ENCODE measurements around the gene ZNF367. TPM values are rescaled to one million over a fixed set of nuclear protein-coding genes. Genes with fewer than 3 reads are reported as not detected.

ZNF367 gene
- total and polyA plus RNA-seq, 2 donors (not counting 1 experiment from before 2014, with no cell fraction given), result 1.3 to 2.2 TPM

DNA sequence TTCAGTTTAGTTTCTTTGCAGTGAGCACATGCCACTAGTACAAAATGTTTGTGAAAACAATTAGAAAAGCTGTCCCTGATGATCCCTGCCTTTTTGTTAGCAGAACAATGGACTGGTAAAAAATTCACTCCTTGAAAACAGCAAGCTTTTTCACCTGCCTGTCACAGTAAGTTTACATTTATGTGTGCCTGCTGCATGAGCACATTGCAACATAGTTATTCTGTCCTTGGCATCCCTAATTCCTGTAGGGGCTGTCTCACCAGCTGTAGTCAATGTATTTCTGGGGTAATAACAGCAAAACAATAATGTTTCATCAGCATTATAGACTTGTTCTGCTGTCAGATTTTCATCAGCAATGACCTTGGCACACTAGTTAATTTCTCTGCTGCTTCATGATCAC is 11.6 kb upstream of the ZNF367 start:
- H3K36me3 ChIP-seq (replicated peaks in 1 of 2; ENCODE audit: control extremely low read depth in 1 of 2, control insufficient read depth in 1 of 2, extremely low read depth in 1 of 2, insufficient read depth in 2 of 2, low read length in 1 of 2), result no peaks in the 10 kb centered on the region
- Mint-ChIP-seq H3K4me3 (no peak overlapping the region), H3K4me1 (no peaks in the 10 kb centered on the region), H3K27ac (no peak overlapping the region), H3K9me3 (ENCODE audit: insufficient read depth) (no peaks in the 10 kb centered on the region), H3K27me3 (peaks cover 7% of the 10 kb centered on the region)
- no peak overlapping the region for H3K27ac ChIP-seq (ENCODE audit: low read length in 2 of 2)
- DNase-seq (no peak), ATAC-seq (ENCODE audit: low read depth) (no peak)
- TF ChIP-seq, protein P1, sequence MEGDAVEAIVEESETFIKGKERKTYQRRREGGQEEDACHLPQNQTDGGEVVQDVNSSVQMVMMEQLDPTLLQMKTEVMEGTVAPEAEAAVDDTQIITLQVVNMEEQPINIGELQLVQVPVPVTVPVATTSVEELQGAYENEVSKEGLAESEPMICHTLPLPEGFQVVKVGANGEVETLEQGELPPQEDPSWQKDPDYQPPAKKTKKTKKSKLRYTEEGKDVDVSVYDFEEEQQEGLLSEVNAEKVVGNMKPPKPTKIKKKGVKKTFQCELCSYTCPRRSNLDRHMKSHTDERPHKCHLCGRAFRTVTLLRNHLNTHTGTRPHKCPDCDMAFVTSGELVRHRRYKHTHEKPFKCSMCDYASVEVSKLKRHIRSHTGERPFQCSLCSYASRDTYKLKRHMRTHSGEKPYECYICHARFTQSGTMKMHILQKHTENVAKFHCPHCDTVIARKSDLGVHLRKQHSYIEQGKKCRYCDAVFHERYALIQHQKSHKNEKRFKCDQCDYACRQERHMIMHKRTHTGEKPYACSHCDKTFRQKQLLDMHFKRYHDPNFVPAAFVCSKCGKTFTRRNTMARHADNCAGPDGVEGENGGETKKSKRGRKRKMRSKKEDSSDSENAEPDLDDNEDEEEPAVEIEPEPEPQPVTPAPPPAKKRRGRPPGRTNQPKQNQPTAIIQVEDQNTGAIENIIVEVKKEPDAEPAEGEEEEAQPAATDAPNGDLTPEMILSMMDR (IDR thresholded peaks at IDR 0.05), result no peak
- no peak for TF ChIP-seq EZH2 (IDR thresholded peaks at IDR 0.05; ENCODE audit: borderline replicate concordance, insufficient read depth, low read depth, low read length, poor library complexity, severe bottlenecking)
- H3K9ac ChIP-seq (ENCODE audit: low read length), result no peak overlapping the region
- no peaks in the 10 kb centered on the region for H3K9me3 ChIP-seq (ENCODE audit: control extremely low read depth in 1 of 3, control insufficient read depth in 2 of 3, insufficient read depth in 1 of 3, low read length in 2 of 3)
- no peaks in the 10 kb centered on the region for H4K20me1 ChIP-seq (ENCODE audit: control insufficient read depth, insufficient read depth, low read length, poor library complexity, severe bottlenecking)
- H3K79me2 ChIP-seq (ENCODE audit: control insufficient read depth, insufficient read depth, low read length), result no peaks in the 10 kb centered on the region
- no peak overlapping the region for H3K4me3 ChIP-seq (ENCODE audit: control extremely low read depth in 1 of 5, extremely low read depth in 1 of 5, insufficient read depth in 1 of 5, low read depth in 2 of 5, low read length in 4 of 5)
- H2AFZ ChIP-seq (ENCODE audit: insufficient read depth, low read depth, low read length, poor library complexity, severe bottlenecking), result no peak overlapping the region
- no peaks in the 10 kb centered on the region for H3K27me3 ChIP-seq (replicated peaks in 1 of 4; ENCODE audit: control extremely low read depth in 1 of 4, control insufficient read depth in 3 of 4, insufficient read depth in 4 of 4, low read length in 3 of 4)
- ChIA-PET CTCF (no interaction called here), POLR2A (no interaction called here)
- no peaks in the 10 kb centered on the region for H3K4me1 ChIP-seq (ENCODE audit: control insufficient read depth in 2 of 2, insufficient read depth in 2 of 2, low read length in 2 of 2)
- no peak overlapping the region for H3K4me2 ChIP-seq (replicated peaks; ENCODE audit: low read depth, low read length, poor library complexity, severe bottlenecking)
- intact Hi-C loops (cut with micrococcal nuclease), result no loop called here

DNA sequence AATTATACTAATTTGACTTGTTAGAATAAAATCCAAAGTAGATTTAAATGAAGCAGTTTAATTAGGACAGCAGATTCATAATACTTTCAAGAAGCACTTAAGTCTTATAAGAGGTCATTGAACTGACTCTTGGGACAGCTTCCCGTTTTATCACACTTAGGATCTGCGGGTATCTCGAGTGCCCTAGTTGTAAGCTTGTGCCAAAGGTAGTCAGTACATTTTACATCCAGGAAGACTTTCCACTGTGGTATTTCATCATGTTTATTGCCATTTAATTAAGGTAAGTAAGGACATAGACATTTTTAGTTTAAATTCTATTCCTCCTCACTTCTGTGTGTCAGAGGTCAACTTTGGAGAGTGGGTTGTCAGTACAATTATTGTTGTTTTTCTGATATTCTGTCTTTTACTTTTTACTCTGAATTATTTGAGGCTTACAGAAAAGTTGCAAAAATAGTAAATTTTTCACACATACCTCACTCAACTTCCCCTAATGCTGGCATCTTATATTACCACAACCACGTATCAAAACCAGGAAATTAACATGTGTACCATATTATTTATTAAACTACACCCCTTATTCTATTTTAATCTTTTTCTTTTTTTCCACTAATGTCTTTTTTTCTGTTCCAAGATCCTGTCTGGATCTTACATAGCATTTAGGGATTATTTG is 7.5 kb upstream of the ZNF367 start:
- Histone ChIP-seq H3K4me3 (ENCODE audit: control extremely low read depth in 1 of 5, extremely low read depth in 1 of 5, insufficient read depth in 1 of 5, low read depth in 2 of 5, low read length in 4 of 5) (no peak overlapping the region), H4K20me1 (ENCODE audit: control insufficient read depth, insufficient read depth, low read length, poor library complexity, severe bottlenecking) (no peaks in the 10 kb centered on the region), H3K9me3 (ENCODE audit: control extremely low read depth in 1 of 3, control insufficient read depth in 2 of 3, insufficient read depth in 1 of 3, low read length in 2 of 3) (no peaks in the 10 kb centered on the region), H3K4me2 (replicated peaks; ENCODE audit: low read depth, low read length, poor library complexity, severe bottlenecking) (no peak overlapping the region), H2AFZ (ENCODE audit: insufficient read depth, low read depth, low read length, poor library complexity, severe bottlenecking) (no peak overlapping the region), H3K79me2 (ENCODE audit: control insufficient read depth, insufficient read depth, low read length) (no peaks in the 10 kb centered on the region), H3K4me1 (ENCODE audit: control insufficient read depth in 2 of 2, insufficient read depth in 2 of 2, low read length in 2 of 2) (peaks cover 3 to 8% of the 10 kb centered on the region in 2 donors), H3K9ac (ENCODE audit: low read length) (no peak overlapping the region), H3K27ac (ENCODE audit: low read length in 2 of 2) (no peak overlapping the region), H3K36me3 (replicated peaks in 1 of 2; ENCODE audit: control extremely low read depth in 1 of 2, control insufficient read depth in 1 of 2, extremely low read depth in 1 of 2, insufficient read depth in 2 of 2, low read length in 1 of 2) (no peaks in the 10 kb centered on the region), H3K27me3 (replicated peaks in 1 of 4; ENCODE audit: control extremely low read depth in 1 of 4, control insufficient read depth in 3 of 4, insufficient read depth in 4 of 4, low read length in 3 of 4) (no peaks in the 10 kb centered on the region)
- ATAC-seq (ENCODE audit: low read depth) (no peak), DNase-seq (no peak)
- no peak overlapping the region for H3K27ac Mint-ChIP-seq
- H3K27me3 Mint-ChIP-seq, result peaks cover 3% of the 10 kb centered on the region
- ChIA-PET CTCF (interaction anchor here (1.2 to 1.4 kb wide), 2 partner anchors 24 to 109 kb away, joined by 3 to 4 read pairs; partner anchors contain the start of gene HABP4), POLR2A (interaction anchor here (0.7 kb wide), 1 partner anchor 48 kb away, joined by 3 read pairs; no protein-coding TSS in a partner anchor)
- no peak overlapping the region for H3K4me3 Mint-ChIP-seq
- no peaks in the 10 kb centered on the region for H3K9me3 Mint-ChIP-seq (ENCODE audit: insufficient read depth)
- no peak for TF ChIP-seq EZH2 (IDR thresholded peaks at IDR 0.05; ENCODE audit: borderline replicate concordance, insufficient read depth, low read depth, low read length, poor library complexity, severe bottlenecking)
- TF ChIP-seq, protein P1 (IDR thresholded peaks at IDR 0.05), result no peak
- WGBS (ENCODE audit: insufficient coverage), result no CpG with 5 or more reads among the region's 4 CpGs
- H3K4me1 Mint-ChIP-seq, result peaks cover 6% of the 10 kb centered on the region
- intact Hi-C loops (cut with micrococcal nuclease), result no loop called here

Data from B cell (primary cell).